HEK293 (cell line): ENCODE measurements around the gene SAMM50.
A peak's percentile ranks its signal among the peaks of the same experiment; 100 is the strongest.

Source experiments
- GFI1B ChIP-seq: fragments of 450-650 bp; formaldehyde crosslinking; IDR thresholded peaks from 2 replicates; pipeline ENCODE4 v1.5.1; 2016; ENCODE audit warnings: missing biosample characterization, missing genetic modification characterization
- HIC1 ChIP-seq: fragments of 450-650 bp; formaldehyde crosslinking; IDR thresholded peaks from 2 replicates; pipeline ENCODE4 v1.5.1; 2016; ENCODE audit warnings: missing biosample characterization, missing genetic modification characterization
- PRDM4 ChIP-seq: fragments of 450-650 bp; formaldehyde crosslinking; IDR thresholded peaks from 2 replicates; pipeline ENCODE4 v1.5.1; 2017; ENCODE audit warnings: missing biosample characterization, missing genetic modification characterization
- SETDB1 ChIP-seq: IDR thresholded peaks from one replicate; pipeline ENCODE4 v1.6.1; 2017; ENCODE audit warnings: mild to moderate bottlenecking, low read length, moderate library complexity, mixed read lengths; ENCODE audit not compliant: insufficient read length
- SP7 ChIP-seq: fragments of 450-650 bp; formaldehyde crosslinking; IDR thresholded peaks from 2 replicates; pipeline ENCODE4 v1.5.1; 2016; ENCODE audit warnings: missing biosample characterization, missing genetic modification characterization
- ZBTB20 ChIP-seq: fragments of 450-650 bp; formaldehyde crosslinking; IDR thresholded peaks from 2 replicates; pipeline ENCODE4 v1.5.1; 2016; ENCODE audit warnings: missing biosample characterization, missing genetic modification characterization
- ZBTB7A ChIP-seq: fragments of 450-650 bp; formaldehyde crosslinking; IDR thresholded peaks from 2 replicates; pipeline ENCODE4 v1.5.1; 2016; ENCODE audit warnings: low read depth, missing biosample characterization, missing genetic modification characterization
- ZFP69B ChIP-seq: fragments of 450-650 bp; formaldehyde crosslinking; IDR thresholded peaks from 2 replicates; pipeline ENCODE4 v1.5.1; 2016; ENCODE audit warnings: missing biosample characterization, missing genetic modification characterization
- ZIC2 ChIP-seq: fragments of 450-650 bp; formaldehyde crosslinking; IDR thresholded peaks from 2 replicates; pipeline ENCODE4 v1.5.1; 2016; ENCODE audit warnings: missing biosample characterization, missing genetic modification characterization
- ZNF133 ChIP-seq: fragments of 450-650 bp; formaldehyde crosslinking; IDR thresholded peaks from 2 replicates; pipeline ENCODE4 v1.5.1; 2016; ENCODE audit warnings: missing biosample characterization, missing genetic modification characterization
- ZNF214 ChIP-seq: fragments of 450-650 bp; formaldehyde crosslinking; IDR thresholded peaks from 2 replicates; pipeline ENCODE4 v1.5.1; 2017; ENCODE audit warnings: missing biosample characterization, mild to moderate bottlenecking, missing genetic modification characterization, borderline replicate concordance
- ZNF248 ChIP-seq: fragments of 450-650 bp; formaldehyde crosslinking; IDR thresholded peaks from 2 replicates; pipeline ENCODE4 v1.5.1; 2017; ENCODE audit warnings: missing biosample characterization, missing genetic modification characterization
- ZNF341 ChIP-seq: fragments of 450-650 bp; formaldehyde crosslinking; IDR thresholded peaks from 2 replicates; pipeline ENCODE4; 2016; ENCODE audit warnings: low read depth, missing biosample characterization, missing genetic modification characterization
- ZNF398 ChIP-seq: fragments of 450-650 bp; formaldehyde crosslinking; IDR thresholded peaks from 2 replicates; pipeline ENCODE4 v1.5.1; 2017; ENCODE audit warnings: missing biosample characterization, missing genetic modification characterization
- ZNF404 ChIP-seq: fragments of 450-650 bp; formaldehyde crosslinking; IDR thresholded peaks from 2 replicates; pipeline ENCODE4 v1.5.1; 2017; ENCODE audit warnings: missing biosample characterization, missing genetic modification characterization
- ZNF433 ChIP-seq: fragments of 450-650 bp; formaldehyde crosslinking; IDR thresholded peaks from 2 replicates; pipeline ENCODE4 v1.5.1; 2016; ENCODE audit warnings: missing biosample characterization, missing genetic modification characterization, low read depth
- ZNF48 ChIP-seq: fragments of 450-650 bp; formaldehyde crosslinking; IDR thresholded peaks from 2 replicates; pipeline ENCODE4 v1.5.1; 2016; ENCODE audit warnings: missing biosample characterization, missing genetic modification characterization
- ZNF488 ChIP-seq: fragments of 450-650 bp; formaldehyde crosslinking; IDR thresholded peaks from 2 replicates; pipeline ENCODE4 v1.5.1; 2016; ENCODE audit warnings: missing biosample characterization, missing genetic modification characterization
- ZNF521 ChIP-seq: fragments of 450-650 bp; formaldehyde crosslinking; IDR thresholded peaks from 2 replicates; pipeline ENCODE4 v1.5.1; 2017; ENCODE audit warnings: missing biosample characterization, mild to moderate bottlenecking, missing genetic modification characterization
- ZNF544 ChIP-seq: fragments of 450-650 bp; formaldehyde crosslinking; IDR thresholded peaks from 2 replicates; pipeline ENCODE4 v1.5.0; 2017; ENCODE audit warnings: missing biosample characterization, missing genetic modification characterization
- ZNF549 ChIP-seq: fragments of 450-650 bp; IDR thresholded peaks from 2 replicates; pipeline ENCODE4 v1.5.1; 2018; ENCODE audit warnings: missing biosample characterization, missing genetic modification characterization, mild to moderate bottlenecking, inconsistent platforms, moderate library complexity
- ZNF560 ChIP-seq: fragments of 450-650 bp; formaldehyde crosslinking; IDR thresholded peaks from 2 replicates; pipeline ENCODE4 v1.5.1; 2017; ENCODE audit warnings: missing biosample characterization, missing genetic modification characterization, borderline replicate concordance
- ZNF561 ChIP-seq: fragments of 450-650 bp; IDR thresholded peaks from 2 replicates; pipeline ENCODE4 v1.5.1; 2018; ENCODE audit warnings: missing biosample characterization, missing genetic modification characterization, borderline replicate concordance
- ZNF596 ChIP-seq: fragments of 450-650 bp; IDR thresholded peaks from 2 replicates; pipeline ENCODE4 v1.5.0; 2018; ENCODE audit warnings: missing biosample characterization, mild to moderate bottlenecking, missing genetic modification characterization, moderate library complexity
- ZNF629 ChIP-seq: fragments of 450-650 bp; formaldehyde crosslinking; IDR thresholded peaks from 2 replicates; pipeline ENCODE4 v1.5.1; 2017; ENCODE audit warnings: missing biosample characterization, missing genetic modification characterization
- ZNF658 ChIP-seq: fragments of 450-650 bp; formaldehyde crosslinking; IDR thresholded peaks from 2 replicates; pipeline ENCODE4; 2016; ENCODE audit warnings: missing biosample characterization, missing genetic modification characterization
- ZNF664 ChIP-seq: fragments of 450-650 bp; formaldehyde crosslinking; IDR thresholded peaks from 2 replicates; pipeline ENCODE4 v1.5.1; 2016; ENCODE audit warnings: missing biosample characterization, missing genetic modification characterization
- ZNF707 ChIP-seq: fragments of 450-650 bp; formaldehyde crosslinking; IDR thresholded peaks from 2 replicates; pipeline ENCODE4 v1.5.1; 2016; ENCODE audit warnings: missing biosample characterization, missing genetic modification characterization
- ZNF76 ChIP-seq: fragments of 450-650 bp; formaldehyde crosslinking; IDR thresholded peaks from 2 replicates; pipeline ENCODE4; 2016; ENCODE audit warnings: low read depth, missing biosample characterization, missing genetic modification characterization, borderline replicate concordance
- ZNF777 ChIP-seq: fragments of 450-650 bp; formaldehyde crosslinking; IDR thresholded peaks from 2 replicates; pipeline ENCODE4 v1.5.1; 2017; ENCODE audit warnings: missing biosample characterization, missing genetic modification characterization, borderline replicate concordance
- ZNF830 ChIP-seq: fragments of 450-650 bp; IDR thresholded peaks from 2 replicates; pipeline ENCODE4 v1.5.0; 2018; ENCODE audit warnings: missing biosample characterization, missing genetic modification characterization, low read depth, mild to moderate bottlenecking, moderate library complexity
- ZSCAN16 ChIP-seq: fragments of 450-650 bp; formaldehyde crosslinking; IDR thresholded peaks from 2 replicates; pipeline ENCODE4 v1.5.1; 2016; ENCODE audit warnings: missing biosample characterization, missing genetic modification characterization
- ZSCAN4 ChIP-seq: fragments of 450-650 bp; formaldehyde crosslinking; IDR thresholded peaks from 2 replicates; pipeline ENCODE4 v1.5.1; 2017; ENCODE audit warnings: missing biosample characterization, missing genetic modification characterization

SAMM50 gene

GRCh38 chr22:43945632-43946383 lies 9.4 kb upstream of the SAMM50 start (continued):
- no peak for TF ChIP-seq ZNF48 (tag by site-specific recombination)
- no peak for TF ChIP-seq ZNF830 (tag by site-specific recombination)
- no peak for TF ChIP-seq ZNF777 (tag by site-specific recombination)
- no peak for TF ChIP-seq ZNF561
- TF ChIP-seq ZNF629, result 0 out of 2 replicates have a peak, but pooled peaks have one; percentile 30
- TF ChIP-seq ZNF549 (tag by site-specific recombination), result no peak
- no peak for TF ChIP-seq ZNF404
- TF ChIP-seq ZNF214 (tag by site-specific recombination), result no peak
- no peak for TF ChIP-seq ZBTB20 (tag by site-specific recombination)
- TF ChIP-seq ZNF560 (tag by site-specific recombination), result no peak
- TF ChIP-seq ZNF544 (tag by site-specific recombination), result no peak
- no peak for TF ChIP-seq HIC1 (tag by site-specific recombination)
- TF ChIP-seq PRDM4, result no peak
- no peak for TF ChIP-seq ZNF596
- TF ChIP-seq ZNF76 (tag by site-specific recombination), result no peak
- no peak for TF ChIP-seq ZSCAN16 (tag by site-specific recombination)
- TF ChIP-seq ZFP69B, result peak; percentile 61
- TF ChIP-seq ZNF488, result no peak
- TF ChIP-seq ZSCAN4 (tag by site-specific recombination), result no peak
- no peak for TF ChIP-seq GFI1B (tag by site-specific recombination)
- no peak for TF ChIP-seq ZNF707 (tag by site-specific recombination)
- TF ChIP-seq SP7 (tag by site-specific recombination), result 0 out of 2 replicates have a peak, but pooled peaks have one; percentile 25
- no peak for TF ChIP-seq ZBTB7A (tag by site-specific recombination)
- TF ChIP-seq ZNF521 (tag by site-specific recombination), result no peak
- TF ChIP-seq ZNF133 (tag by site-specific recombination), result no peak
- TF ChIP-seq ZNF433 (tag by site-specific recombination), result no peak
- TF ChIP-seq ZNF248, result no peak
- no peak for TF ChIP-seq ZNF658 (tag by site-specific recombination)
- TF ChIP-seq ZIC2 (tag by site-specific recombination), result peak; percentile 54
- TF ChIP-seq ZNF398, result no peak
- no peak for TF ChIP-seq ZNF664 (tag by site-specific recombination)
- TF ChIP-seq SETDB1, result no peak
- TF ChIP-seq ZNF341 (tag by site-specific recombination), result peak; percentile 30; the same call in 1 of the 2 replicates
